GM18507 (cell line): ENCODE data around the gene WDR45B.

Source experiments
- DNase-seq: peaks from one replicate; pipeline ENCODE4 v3.0.0; 2011; ENCODE audit warnings: low read depth; ENCODE audit not compliant: insufficient read length; ENCODE audit errors: extremely low spot score
- FAIRE-seq: peaks from 2 replicates; lab custom pipeline; 2011; peaks lifted over from hg19 to GRCh38; lab: Jason Lieb, UNC

Gene WDR45B

DNA sequence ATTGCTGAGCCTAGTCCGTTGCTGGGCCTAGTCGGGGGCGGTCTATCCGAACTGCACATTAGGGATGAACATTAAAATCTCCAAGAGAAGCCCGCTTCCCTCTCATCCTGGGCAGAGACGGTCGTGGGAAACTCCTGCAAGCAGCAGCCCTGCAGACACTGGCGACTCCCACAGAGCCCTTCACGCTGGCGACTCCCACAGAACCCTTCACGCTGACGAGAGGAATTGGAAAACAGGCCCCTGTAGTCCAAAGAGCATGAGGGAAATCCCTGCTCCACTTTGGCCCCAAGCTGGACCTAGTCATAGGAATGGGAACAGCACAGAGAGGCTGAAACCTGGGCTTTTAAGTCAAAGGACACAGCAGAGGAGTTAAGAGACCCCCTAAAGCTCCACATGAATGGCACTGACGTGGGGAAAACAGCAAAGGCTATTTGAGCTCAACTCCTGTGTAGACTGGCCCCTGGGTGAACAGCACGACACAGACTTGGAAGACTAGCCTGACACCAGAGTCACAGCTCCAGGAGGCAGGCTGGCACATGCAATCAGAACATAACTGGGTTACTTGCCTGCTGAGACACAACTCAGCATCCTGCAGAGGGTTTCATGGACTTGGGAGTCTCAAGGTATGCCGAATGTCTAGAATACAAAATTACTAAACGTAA lies 42.2 kb downstream of the WDR45B start:
- no peak for DNase-seq
- FAIRE-seq = no peak

DNA sequence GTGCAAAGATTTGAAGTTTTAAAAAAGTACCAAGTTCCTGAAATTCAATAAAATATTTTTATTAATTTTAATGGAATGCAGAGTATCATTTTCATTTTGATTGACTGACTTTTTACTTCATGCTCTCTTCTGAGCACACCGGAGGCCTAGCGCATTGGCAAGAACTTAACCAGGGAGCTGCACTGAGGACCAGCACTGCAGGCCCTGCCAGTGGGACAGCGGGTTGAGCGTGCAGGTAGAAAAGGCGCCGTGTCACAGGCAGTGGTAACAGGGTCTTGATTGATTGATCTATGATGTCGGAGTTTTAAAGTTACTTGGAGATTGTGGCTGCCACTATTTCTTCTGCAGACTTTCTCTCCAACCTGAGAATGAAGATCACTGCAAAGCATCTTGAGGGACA lies 43.7 kb downstream of the WDR45B start:
- no peak for DNase-seq

GRCh38 chr17:82603981-82604448 lies 44.2 kb downstream of the WDR45B start:
- DNase-seq = no peak

More for the DNA sequence above, 43.7 kb downstream of the WDR45B start:
- no peak for FAIRE-seq

GRCh38 chr17:82602986-82603710 lies 45.1 kb downstream of the WDR45B start:
- FAIRE-seq (peak; percentile 75), DNase-seq (peak; percentile 26)

More at GRCh38 chr17:82603981-82604448, 44.2 kb downstream of the WDR45B start:
- FAIRE-seq = no peak

- DNase-seq = no peak
- FAIRE-seq = no peak
These were observed 45.8 kb downstream of the WDR45B start for GRCh38 chr17:82602487-82602886.

GRCh38 chr17:82601447-82602000 lies 46.7 kb downstream of the WDR45B start:
- no peak for DNase-seq
- no peak for FAIRE-seq

DNA sequence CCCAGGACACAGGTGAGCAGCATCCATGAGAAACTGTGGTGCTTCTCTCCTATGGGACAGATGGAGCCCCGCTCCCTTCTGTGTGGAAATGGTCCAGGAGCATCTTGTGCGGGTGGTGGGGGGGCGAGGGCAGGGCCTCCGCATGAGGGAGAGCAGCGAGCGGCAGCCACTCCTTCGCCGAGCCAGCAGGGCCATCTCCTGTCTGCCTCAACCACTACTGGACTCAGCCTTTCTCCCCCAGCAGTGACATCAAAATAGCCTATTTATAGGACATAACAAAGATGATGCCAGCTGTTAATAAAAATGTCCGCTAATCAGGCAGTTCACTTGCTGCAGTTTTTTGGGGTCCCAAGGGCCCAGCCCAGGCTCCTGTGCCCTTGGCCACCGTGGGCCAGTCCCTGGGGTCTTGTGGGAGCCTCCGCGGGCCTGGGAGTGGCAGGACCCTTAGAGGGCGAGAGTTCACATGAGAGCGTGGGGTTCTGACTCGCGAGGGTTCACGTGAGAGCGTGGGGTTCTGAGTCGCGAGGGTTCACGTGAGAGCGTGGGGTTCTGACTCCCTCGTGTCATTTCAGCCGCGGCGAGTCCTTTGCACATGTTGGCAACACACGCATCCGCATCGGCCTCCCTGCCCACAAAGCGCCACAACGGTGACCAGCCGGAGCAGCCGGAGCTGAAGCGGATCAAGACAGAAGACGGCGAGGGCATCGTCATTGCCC lies 47.4 kb downstream of the WDR45B start:
- no peak for DNase-seq
- FAIRE-seq = no peak

- DNase-seq = no peak
- FAIRE-seq = peak; percentile 59
These were observed 48.3 kb downstream of the WDR45B start for GRCh38 chr17:82599674-82600661.

GRCh38 chr17:82598256-82599119 lies 49.8 kb downstream of the WDR45B start:
- DNase-seq = no peak
- FAIRE-seq = no peak

DNA sequence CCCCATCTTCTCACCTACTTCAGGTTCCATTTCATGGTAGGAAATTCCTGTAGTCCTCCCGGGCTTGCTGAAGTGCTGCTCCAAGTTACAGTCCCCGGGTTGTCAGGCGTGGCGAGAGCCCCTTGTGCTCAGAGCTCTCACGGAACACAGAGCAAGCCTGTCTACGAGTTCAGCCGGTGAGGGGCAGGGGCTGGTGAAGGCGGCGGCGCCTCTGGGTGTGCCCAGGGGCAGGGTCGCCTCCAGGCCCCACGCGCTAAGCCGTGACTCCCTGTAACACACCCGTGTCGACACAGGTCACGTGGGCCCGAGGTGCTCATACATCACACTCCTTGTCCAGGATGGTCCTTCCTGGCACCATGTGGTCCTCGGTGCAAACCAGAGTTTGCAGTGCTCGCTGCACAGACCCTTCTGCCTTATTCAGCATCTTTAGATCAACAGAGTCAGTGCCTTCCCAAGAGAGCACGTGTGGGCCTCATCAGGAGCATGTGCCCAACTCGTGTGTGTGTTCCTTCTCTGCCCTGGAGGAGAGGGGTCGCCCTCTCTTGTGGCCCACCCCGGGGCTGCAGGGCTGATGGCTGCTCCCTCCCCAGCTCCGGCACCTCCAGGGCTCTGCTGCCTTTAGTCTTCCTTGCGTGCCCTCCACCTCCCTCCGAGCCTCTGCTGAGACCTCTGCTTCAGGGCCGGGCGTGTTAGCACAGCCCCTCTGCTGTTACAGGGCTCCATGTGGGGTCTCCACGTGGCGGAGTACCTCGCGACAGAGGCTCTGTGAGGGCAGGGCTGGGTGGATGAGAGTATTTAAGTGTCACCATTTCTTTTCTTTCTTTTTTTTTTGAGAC lies 51.2 kb downstream of the WDR45B start:
- DNase-seq (no peak), FAIRE-seq (no peak)

- FAIRE-seq (no peak), DNase-seq (no peak)
These were observed 51.9 kb downstream of the WDR45B start for GRCh38 chr17:82596296-82596695.

- DNase-seq = no peak
- no peak for FAIRE-seq
These were observed 52.4 kb downstream of the WDR45B start for GRCh38 chr17:82595893-82596292.

DNA sequence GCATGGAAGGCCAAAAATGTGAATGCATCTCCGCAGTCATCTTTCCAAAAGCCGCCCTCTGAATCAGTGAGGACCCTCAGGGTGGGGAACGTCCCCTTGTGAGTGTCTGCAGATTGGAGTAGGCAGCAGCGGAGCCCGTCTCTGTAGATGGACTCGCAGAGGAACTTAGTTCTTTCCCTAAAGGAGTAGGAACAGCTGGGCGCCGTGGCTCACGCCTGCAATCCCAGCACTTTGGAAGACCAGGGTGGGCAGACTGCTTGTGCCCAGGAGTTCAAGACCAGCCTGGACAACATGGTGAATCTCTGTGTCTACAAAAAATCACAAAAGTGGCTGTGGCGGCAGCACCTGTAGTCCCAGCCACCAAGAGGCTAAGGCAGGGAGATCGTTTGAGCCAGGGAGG lies 53.7 kb downstream of the WDR45B start:
- no peak for FAIRE-seq
- no peak for DNase-seq

DNA sequence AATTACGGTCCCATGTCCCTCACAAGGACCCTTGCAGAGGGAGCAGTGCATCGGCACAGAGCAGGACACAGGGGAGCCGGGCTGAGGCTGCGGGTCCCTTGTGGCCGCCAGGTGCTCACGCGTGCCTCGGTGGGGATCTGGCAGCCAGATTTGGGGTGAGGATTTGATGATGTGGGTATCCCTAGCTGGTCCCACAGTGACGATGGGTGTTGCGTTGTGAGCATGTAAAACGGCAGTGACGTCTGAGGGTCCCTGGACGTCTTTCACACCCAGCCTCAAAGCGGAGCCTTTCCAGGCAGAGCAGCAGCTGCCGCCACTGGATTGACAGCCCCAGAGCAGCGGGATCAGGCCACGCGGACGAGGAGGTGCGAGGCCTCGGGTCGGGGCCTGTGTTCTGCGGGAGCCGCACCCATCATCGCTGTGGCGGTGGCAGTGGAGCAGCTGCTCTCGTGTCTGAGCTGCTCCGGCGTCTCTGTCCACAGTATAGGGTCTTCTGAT lies 54.6 kb downstream of the WDR45B start:
- DNase-seq = no peak
- FAIRE-seq = no peak

GRCh38 chr17:82592767-82593589 lies 55.3 kb downstream of the WDR45B start:
- FAIRE-seq (peak; percentile 78), DNase-seq (no peak)

DNA sequence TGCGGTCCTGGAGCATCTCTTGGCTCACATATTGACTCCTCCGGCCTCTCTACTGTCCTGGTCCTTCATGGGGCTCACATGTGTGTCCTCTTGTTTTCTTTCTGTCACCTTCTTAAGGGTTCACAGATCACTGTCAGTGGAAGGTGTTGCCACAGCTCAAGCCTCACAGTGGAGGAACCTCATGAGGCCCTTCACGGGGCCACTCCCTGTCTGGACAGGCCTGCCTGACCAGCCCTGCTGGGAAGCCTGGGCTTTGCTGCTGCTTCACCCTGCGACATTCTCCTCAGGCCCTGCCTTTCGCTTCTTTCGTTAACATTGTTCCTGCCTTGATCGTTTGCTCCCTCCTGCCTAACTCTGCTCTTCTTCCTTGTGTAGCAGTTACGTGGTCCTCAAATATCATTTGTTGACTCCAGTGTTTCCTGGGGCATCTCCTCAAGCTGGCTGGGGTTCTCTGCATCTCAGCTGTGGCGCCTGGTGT lies 55.9 kb downstream of the WDR45B start:
- DNase-seq (no peak), FAIRE-seq (no peak)
